ENCODE measurements around the gene GIPC1.
A peak's percentile ranks its signal among the peaks of the same experiment; 100 is the strongest.

GIPC1 gene

GRCh38 chr19:14494411-14494810, 1.5 kb downstream of the GIPC1 start:
- no peak for DNase-seq (ENCODE audit: low read depth)

GRCh38 chr19:14492756-14493337, 3.1 kb downstream of the GIPC1 start:
- DNase-seq (ENCODE audit: low read depth) = no peak

GRCh38 chr19:14487370-14488125, 8.4 kb downstream of the GIPC1 start:
- DNase-seq (ENCODE audit: low read depth) = no peak

GRCh38 chr19:14482172-14482941, 13.6 kb downstream of the GIPC1 start:
- no peak for DNase-seq (ENCODE audit: low read depth)

- DNase-seq (ENCODE audit: low read depth) = no peak
Observed at GRCh38 chr19:14480700-14481079, 15.2 kb downstream of the GIPC1 start.

GRCh38 chr19:14479975-14480699, 15.8 kb downstream of the GIPC1 start:
- DNase-seq (ENCODE audit: low read depth) = peak; percentile 60

- DNase-seq (ENCODE audit: low read depth) = no peak
Observed at GRCh38 chr19:14479309-14479974, 16.5 kb downstream of the GIPC1 start.

- DNase-seq (ENCODE audit: low read depth) = no peak
Observed at GRCh38 chr19:14478113-14478545, 17.8 kb downstream of the GIPC1 start.

GRCh38 chr19:14477418-14478112, 18.4 kb downstream of the GIPC1 start:
- DNase-seq (ENCODE audit: low read depth) = no peak

- no peak for DNase-seq (ENCODE audit: low read depth)
Observed at GRCh38 chr19:14476673-14477401, 19.1 kb downstream of the GIPC1 start.

GRCh38 chr19:14476327-14476672, 19.6 kb downstream of the GIPC1 start:
- no peak for DNase-seq (ENCODE audit: low read depth)

- DNase-seq (ENCODE audit: low read depth) = no peak
Observed at GRCh38 chr19:14475251-14476073, 20.5 kb downstream of the GIPC1 start, which contains the start of gene PTGER1. TSS of gene PTGER1 (minus strand) at chr19:14475354. CDS start at chr19:14474320, 1,034 bp downstream.

GRCh38 chr19:14474827-14475226, 21.1 kb downstream of the GIPC1 start:
- no peak for DNase-seq (ENCODE audit: low read depth)

- no peak for DNase-seq (ENCODE audit: low read depth)
Observed at GRCh38 chr19:14473978-14474578, 21.8 kb downstream of the GIPC1 start.

GRCh38 chr19:14473073-14473977, 22.6 kb downstream of the GIPC1 start:
- DNase-seq (ENCODE audit: low read depth) = no peak

- peak; percentile 74 for DNase-seq (ENCODE audit: low read depth)
Observed at GRCh38 chr19:14472202-14472938, 23.6 kb downstream of the GIPC1 start.

- no peak for DNase-seq (ENCODE audit: low read depth)
Observed at GRCh38 chr19:14471436-14472187, 24.3 kb downstream of the GIPC1 start.

Data from activated T-helper 1 cell treated with Interleukin-2 at 50 U/mL for 16 hours (primary cell).